HG02970 (cell line): Measurements from ENCODE around the gene TGFBR2.

Experiments
- ATAC-seq: cut with Tn5 transposase; IDR thresholded peaks from one replicate; pipeline ENCODE4 v1.9.1; 2021; ENCODE audit warnings: mild to moderate bottlenecking, moderate library complexity, moderate number of reproducible peaks; ENCODE audit not compliant: unreplicated experiment, low FRiP score

Gene TGFBR2

GRCh38 chr3:30633718-30634117, 27.3 kb downstream of the TGFBR2 start:
- ATAC-seq = no peak

- ATAC-seq = no peak
These were observed 28.6 kb downstream of the TGFBR2 start for GRCh38 chr3:30634761-30635735.

GRCh38 chr3:30637310-30638219, 31.2 kb downstream of the TGFBR2 start:
- no peak for ATAC-seq

- no peak for ATAC-seq
These were observed 32.4 kb downstream of the TGFBR2 start for GRCh38 chr3:30638685-30639412.

GRCh38 chr3:30639937-30640336, 33.5 kb downstream of the TGFBR2 start:
- ATAC-seq = peak; percentile 82

GRCh38 chr3:30640851-30641250, 34.5 kb downstream of the TGFBR2 start:
- no peak for ATAC-seq

GRCh38 chr3:30641416-30642251, 35.2 kb downstream of the TGFBR2 start:
- ATAC-seq = no peak

GRCh38 chr3:30642849-30643361, 36.5 kb downstream of the TGFBR2 start:
- ATAC-seq = no peak

- no peak for ATAC-seq
These were observed 37.5 kb downstream of the TGFBR2 start for GRCh38 chr3:30643763-30644462.

GRCh38 chr3:30644615-30645014, 38.2 kb downstream of the TGFBR2 start:
- ATAC-seq = no peak

GRCh38 chr3:30645077-30645476, 38.7 kb downstream of the TGFBR2 start:
- no peak for ATAC-seq

GRCh38 chr3:30646181-30646876, 39.9 kb downstream of the TGFBR2 start:
- no peak for ATAC-seq

- no peak for ATAC-seq
These were observed 40.8 kb downstream of the TGFBR2 start for GRCh38 chr3:30646961-30647752.

GRCh38 chr3:30648670-30649357, 42.4 kb downstream of the TGFBR2 start:
- no peak for ATAC-seq

- ATAC-seq = no peak
These were observed 43.3 kb downstream of the TGFBR2 start for GRCh38 chr3:30649572-30650318.

GRCh38 chr3:30650348-30650995, 44.1 kb downstream of the TGFBR2 start:
- no peak for ATAC-seq
